Tibial artery (tissue), 4 donors: ENCODE measurements around the gene ROCK2.

Experiments used
- DNase-seq, 2 donors: peaks; one replicate each; pipeline ENCODE4 v3.0.0-alpha.2; 2019
- H3K27ac ChIP-seq, 2 donors: fragments of 200-600 bp; sonication (generic) in 1 of 2; 1 replicate in 1 of 2; 2 replicates in 1 of 2; pipeline ENCODE4 v1.5.1; 2018 to 2019; ENCODE audit warnings: mild to moderate bottlenecking in 1 of 2
- H3K27me3 ChIP-seq, 2 donors: fragments of 200-600 bp; sonication (generic) in 1 of 2; one replicate each; pipeline versions ENCODE4 v1.5.1 to v1.6.0; 2016 to 2019
- H3K36me3 ChIP-seq, 3 donors: fragments of 200-600 bp; sonication (generic) in 2 of 3; one replicate each; pipeline ENCODE4 v1.5.1; 2016 to 2019; ENCODE audit warnings: mild to moderate bottlenecking in 2 of 3
- H3K4me1 ChIP-seq, 4 donors: fragments of 200-600 bp; sonication (generic) in 2 of 4; 1 replicate in 3 of 4; 2 replicates in 1 of 4; pipeline ENCODE4 v1.5.1; 2016 to 2019
- H3K4me3 ChIP-seq, 2 donors: fragments of 200-600 bp; sonication (generic) in 1 of 2; 1 replicate in 1 of 2; 2 replicates in 1 of 2; pipeline ENCODE4 v1.5.1; 2018 to 2019; ENCODE audit warnings: mild to moderate bottlenecking in 2 of 2
- H3K9me3 ChIP-seq, 3 donors: fragments of 200-600 bp; sonication (generic) in 1 of 3; one replicate each; pipeline ENCODE4 v1.5.1; 2016 to 2019
- intact Hi-C: fragments of 100-400 bp; cut with DNase I; formaldehyde crosslinking; loops from one replicate; pipeline ENCODE4 v1.15.0; 2023; ENCODE audit warnings: low total_unique reads
- TF ChIP-seq, protein P1 (sequence below), 2 experiments: fragments of 200-600 bp in 1 of 2; fragments of 450-650 bp in 1 of 2; IDR thresholded peaks; one replicate each; pipeline ENCODE4 v1.5.1; 2017 to 2019; ENCODE audit warnings: antibody characterized with exemption in 2 of 2, mild to moderate bottlenecking in 1 of 2, moderate library complexity in 1 of 2

The ROCK2 gene

DNA sequence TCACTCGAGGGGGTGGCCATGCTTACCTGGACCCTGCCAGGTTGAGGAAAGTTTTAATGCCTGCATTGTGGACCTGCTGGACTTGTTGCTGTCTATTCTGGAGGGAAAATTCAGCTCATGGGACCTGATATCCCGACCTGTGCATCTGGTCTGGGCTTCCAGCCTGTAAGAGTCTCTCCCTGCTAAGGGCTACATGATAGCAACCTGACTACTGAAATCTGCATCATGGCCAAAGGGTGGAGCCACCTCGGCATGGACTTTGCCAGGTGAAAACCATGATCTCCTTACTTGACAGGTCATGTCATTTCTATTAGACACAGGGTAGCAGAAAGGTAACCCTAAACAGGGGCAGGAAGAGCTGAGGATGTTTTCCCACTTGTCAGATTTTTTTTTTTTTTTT lies 202.1 kb downstream of the ROCK2 start:
- no peak overlapping the region for H3K27ac ChIP-seq
- H3K4me1 ChIP-seq: no peaks in the 10 kb centered on the region
- intact Hi-C loops: no loop called here
- no peak overlapping the region for H3K4me3 ChIP-seq
- TF ChIP-seq, protein P1, sequence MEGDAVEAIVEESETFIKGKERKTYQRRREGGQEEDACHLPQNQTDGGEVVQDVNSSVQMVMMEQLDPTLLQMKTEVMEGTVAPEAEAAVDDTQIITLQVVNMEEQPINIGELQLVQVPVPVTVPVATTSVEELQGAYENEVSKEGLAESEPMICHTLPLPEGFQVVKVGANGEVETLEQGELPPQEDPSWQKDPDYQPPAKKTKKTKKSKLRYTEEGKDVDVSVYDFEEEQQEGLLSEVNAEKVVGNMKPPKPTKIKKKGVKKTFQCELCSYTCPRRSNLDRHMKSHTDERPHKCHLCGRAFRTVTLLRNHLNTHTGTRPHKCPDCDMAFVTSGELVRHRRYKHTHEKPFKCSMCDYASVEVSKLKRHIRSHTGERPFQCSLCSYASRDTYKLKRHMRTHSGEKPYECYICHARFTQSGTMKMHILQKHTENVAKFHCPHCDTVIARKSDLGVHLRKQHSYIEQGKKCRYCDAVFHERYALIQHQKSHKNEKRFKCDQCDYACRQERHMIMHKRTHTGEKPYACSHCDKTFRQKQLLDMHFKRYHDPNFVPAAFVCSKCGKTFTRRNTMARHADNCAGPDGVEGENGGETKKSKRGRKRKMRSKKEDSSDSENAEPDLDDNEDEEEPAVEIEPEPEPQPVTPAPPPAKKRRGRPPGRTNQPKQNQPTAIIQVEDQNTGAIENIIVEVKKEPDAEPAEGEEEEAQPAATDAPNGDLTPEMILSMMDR (IDR thresholded peaks at IDR 0.05): no peak
- no peaks in the 10 kb centered on the region for H3K9me3 ChIP-seq
- no peak for DNase-seq
- H3K27me3 ChIP-seq: peaks cover 0 to 9% of the 10 kb centered on the region in 2 donors
- H3K36me3 ChIP-seq: no peaks in the 10 kb centered on the region

DNA sequence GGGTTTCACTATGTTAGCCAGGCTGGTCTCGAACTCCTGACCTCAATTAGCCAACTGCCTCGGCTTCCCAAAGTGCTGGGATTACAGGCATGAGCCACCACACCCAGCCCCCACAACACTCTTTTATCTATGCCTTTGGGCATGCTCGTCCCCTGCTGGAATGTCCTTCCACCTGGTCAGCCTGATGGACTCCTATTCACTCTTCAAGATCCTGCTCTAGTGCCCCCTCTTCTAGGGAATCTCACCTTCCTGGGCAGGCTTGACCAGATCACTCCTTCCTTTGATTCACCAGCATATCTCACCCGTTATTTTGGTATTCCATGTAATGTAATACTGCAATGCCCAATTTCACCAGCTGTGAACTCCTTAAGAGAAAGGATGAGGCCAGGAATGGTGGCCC lies 203.1 kb downstream of the ROCK2 start:
- intact Hi-C loops: no loop called here

DNA sequence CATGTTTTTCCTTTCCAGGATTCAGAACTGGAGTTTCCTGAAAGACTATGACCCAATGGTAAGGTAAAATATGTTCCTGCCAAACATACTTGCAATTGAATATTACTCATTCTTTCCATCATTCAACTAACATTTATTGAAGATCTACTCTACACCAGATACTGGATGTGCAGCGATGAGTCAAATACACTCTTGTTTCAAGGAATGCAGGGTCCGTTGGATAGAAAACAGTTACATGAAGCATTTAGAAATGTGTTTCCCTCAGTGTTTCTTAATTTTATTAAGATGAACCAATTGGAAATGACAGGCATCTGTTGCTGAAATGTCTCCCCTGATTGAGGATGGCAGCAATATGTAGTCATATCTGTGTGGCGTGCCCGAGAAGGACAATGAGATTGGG lies 203.9 kb downstream of the ROCK2 start:
- H3K9me3 ChIP-seq: no peaks in the 10 kb centered on the region
- intact Hi-C loops: no loop called here
- no peaks in the 10 kb centered on the region for H3K36me3 ChIP-seq
- TF ChIP-seq, protein P1 (IDR thresholded peaks at IDR 0.05): no peak
- H3K4me3 ChIP-seq: no peak overlapping the region
- H3K4me1 ChIP-seq: no peaks in the 10 kb centered on the region
- no peak overlapping the region for H3K27ac ChIP-seq
- peaks cover 0 to 11% of the 10 kb centered on the region in 2 donors for H3K27me3 ChIP-seq
- no peak for DNase-seq

More for the DNA sequence above, 203.1 kb downstream of the ROCK2 start:
- H3K4me3 ChIP-seq: no peak overlapping the region
- no peaks in the 10 kb centered on the region for H3K36me3 ChIP-seq
- H3K4me1 ChIP-seq: no peaks in the 10 kb centered on the region
- TF ChIP-seq, protein P1 (IDR thresholded peaks at IDR 0.05): no peak
- H3K27ac ChIP-seq: no peak overlapping the region
- no peak for DNase-seq
- H3K9me3 ChIP-seq: no peaks in the 10 kb centered on the region
- peaks cover 0 to 11% of the 10 kb centered on the region in 2 donors for H3K27me3 ChIP-seq

DNA sequence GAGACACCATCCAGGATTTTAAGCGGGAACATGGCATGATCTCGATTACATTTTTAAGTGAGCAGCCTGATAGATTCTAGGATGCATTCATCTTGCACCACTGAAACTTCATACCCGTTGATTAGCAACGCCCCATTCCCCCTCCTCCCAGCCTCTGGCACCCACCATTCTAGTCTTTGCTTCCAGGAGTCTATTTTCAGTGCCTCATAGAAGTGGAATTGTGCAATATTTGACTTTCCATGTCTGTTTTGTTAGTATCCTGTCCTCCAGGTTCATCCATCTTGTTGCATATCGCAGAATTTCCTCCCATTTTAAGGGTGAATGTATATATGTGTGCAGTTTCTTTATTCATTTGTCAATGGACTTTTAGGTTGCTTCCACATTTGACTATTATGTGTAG lies 210.1 kb downstream of the ROCK2 start:
- DNase-seq: no peak

DNA sequence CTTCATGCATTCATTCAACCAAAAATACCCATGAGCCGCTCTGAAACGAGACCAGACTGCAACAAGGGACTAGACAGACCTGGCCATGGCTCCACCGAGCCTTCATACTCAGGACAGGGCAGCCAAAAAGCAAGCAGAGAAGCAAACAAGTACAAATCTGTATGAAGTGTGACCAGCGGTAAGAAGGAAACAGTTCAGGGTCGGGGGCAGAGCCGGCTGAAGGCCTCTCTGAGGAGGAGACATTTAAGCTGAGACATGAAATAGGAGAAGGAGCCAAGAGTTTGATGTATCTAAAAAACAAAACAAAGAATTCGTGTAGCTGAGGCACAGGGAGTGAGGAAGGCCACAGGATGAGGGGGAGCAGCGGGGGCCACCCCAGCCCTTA lies 210.5 kb downstream of the ROCK2 start:
- Histone ChIP-seq H3K4me1 (peaks cover 0 to 23% (median 19%) of the 10 kb centered on the region in 4 donors), H3K9me3 (no peaks in the 10 kb centered on the region), H3K27me3 (peaks cover 0 to 2% of the 10 kb centered on the region in 2 donors), H3K27ac (no peak overlapping the region), H3K36me3 (no peaks in the 10 kb centered on the region), H3K4me3 (peak overlapping the region; percentile 55 to 57)
- intact Hi-C loops: loop anchor here (5.0 to 10.0 kb wide), 3 partner anchors 51 to 311 kb away; no protein-coding TSS in a partner anchor
- DNase-seq: no peak
- TF ChIP-seq, protein P1 (IDR thresholded peaks at IDR 0.05): no peak

More for the DNA sequence above, 210.1 kb downstream of the ROCK2 start:
- TF ChIP-seq, protein P1 (IDR thresholded peaks at IDR 0.05): no peak
- Histone ChIP-seq H3K4me3 (no peak overlapping the region), H3K9me3 (no peaks in the 10 kb centered on the region), H3K4me1 (peaks cover 0 to 23% (median 19%) of the 10 kb centered on the region in 4 donors), H3K27ac (no peak overlapping the region), H3K27me3 (peaks cover 0 to 2% of the 10 kb centered on the region in 2 donors), H3K36me3 (no peaks in the 10 kb centered on the region)
- intact Hi-C loops: loop anchor here (5.0 to 10.0 kb wide), 3 partner anchors 50 to 310 kb away; no protein-coding TSS in a partner anchor
